GM18508 (cell line): Measurements from ENCODE around the gene SPTBN2.

Source experiments
- ATAC-seq: cut with Tn5 transposase; IDR thresholded peaks from one replicate; pipeline ENCODE4 v1.9.1; 2021; ENCODE audit warnings: moderate number of reproducible peaks; ENCODE audit not compliant: insufficient read depth, unreplicated experiment

SPTBN2 gene

GRCh38 chr11:66728693-66729385, at the start of gene SPTBN2:
Gene SPTBN2, minus strand, starts transcription at chr11:66729216. Its CDS starts 7,976 bp downstream, at chr11:66721240.
- no peak for ATAC-seq

GRCh38 chr11:66768818-66769217, 39.8 kb upstream of the SPTBN2 start:
- no peak for ATAC-seq

- no peak for ATAC-seq
These were observed 39.1 kb upstream of the SPTBN2 start for GRCh38 chr11:66768088-66768521.

GRCh38 chr11:66767666-66768065, 38.6 kb upstream of the SPTBN2 start:
- no peak for ATAC-seq

GRCh38 chr11:66766681-66767080, 37.7 kb upstream of the SPTBN2 start:
- ATAC-seq, result no peak

- no peak for ATAC-seq
These were observed 33.1 kb upstream of the SPTBN2 start for GRCh38 chr11:66762088-66762487.

GRCh38 chr11:66752148-66752547, 23.1 kb upstream of the SPTBN2 start:
- no peak for ATAC-seq

GRCh38 chr11:66749091-66749490, 20.1 kb upstream of the SPTBN2 start:
- ATAC-seq, result no peak

- ATAC-seq, result no peak
These were observed 18.5 kb upstream of the SPTBN2 start for GRCh38 chr11:66747480-66747879.

- ATAC-seq, result no peak
These were observed 16.6 kb upstream of the SPTBN2 start for GRCh38 chr11:66745356-66746235.

GRCh38 chr11:66744485-66745355, 15.7 kb upstream of the SPTBN2 start:
- ATAC-seq, result no peak

GRCh38 chr11:66743271-66743968, 14.4 kb upstream of the SPTBN2 start:
- no peak for ATAC-seq

GRCh38 chr11:66741153-66741552, 12.1 kb upstream of the SPTBN2 start:
- no peak for ATAC-seq

GRCh38 chr11:66739983-66740382, 11.0 kb upstream of the SPTBN2 start:
- ATAC-seq, result no peak

GRCh38 chr11:66734215-66734614, 5.2 kb upstream of the SPTBN2 start:
- ATAC-seq, result no peak

- ATAC-seq, result no peak
These were observed 431 bp upstream of the SPTBN2 start for GRCh38 chr11:66729447-66729846.

GRCh38 chr11:66728038-66728692, 851 bp downstream of the SPTBN2 start:
- ATAC-seq, result no peak

GRCh38 chr11:66727282-66728037, 1.6 kb downstream of the SPTBN2 start:
- no peak for ATAC-seq

GRCh38 chr11:66725647-66726046, 3.4 kb downstream of the SPTBN2 start:
- no peak for ATAC-seq
